Erythroblast (primary cell): ENCODE data around the gene TSPOAP1.

Experiments
- GATA1 ChIP-seq: IDR thresholded peaks from 2 replicates; pipeline ENCODE4 v1.6.1; 2011; ENCODE audit warnings: low read depth, mild to moderate bottlenecking, control low read depth, low read length, moderate library complexity
- POLR2A ChIP-seq: IDR thresholded peaks from 2 replicates; pipeline ENCODE4 v1.6.1; 2011; ENCODE audit warnings: mild to moderate bottlenecking, low read length

DNA sequence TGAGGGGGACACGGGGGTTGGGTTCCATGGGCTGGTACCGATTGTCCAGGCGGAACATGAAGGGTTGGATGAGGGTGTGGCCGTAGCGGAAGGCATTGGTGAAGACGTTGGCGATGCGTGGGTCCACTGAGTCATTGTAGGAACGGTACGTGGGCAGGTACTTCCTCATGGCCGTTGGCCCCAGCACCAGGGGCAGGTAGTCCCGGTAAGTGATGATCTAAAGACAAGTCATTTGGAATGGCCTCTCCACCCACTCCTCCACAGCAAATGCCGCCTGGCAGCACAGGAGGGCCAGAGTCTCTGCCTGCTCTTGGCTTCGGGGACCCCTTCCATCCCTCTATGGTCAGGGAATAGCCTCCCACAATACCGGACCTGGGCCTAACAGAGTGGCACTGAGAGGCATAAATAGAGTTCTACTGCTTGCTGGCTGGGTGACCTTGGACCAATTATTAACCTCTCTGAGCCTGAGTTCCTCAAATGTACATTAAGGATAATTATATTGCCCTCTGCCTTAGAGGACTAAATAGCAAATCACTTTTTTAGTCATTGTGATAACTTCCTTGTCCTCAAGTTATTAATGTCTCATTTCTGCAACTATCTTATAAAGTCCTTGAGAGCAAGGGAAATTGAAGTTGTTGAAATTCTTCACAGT, 55.0 kb downstream of the TSPOAP1 start:
- TF ChIP-seq POLR2A: no peak
- TF ChIP-seq GATA1: no peak
